Stomach (tissue), 4 donors: ENCODE results near the gene GPC2.

Source experiments
- POLR2A ChIP-seq, 4 donors: fragments of 450-650 bp; IDR thresholded peaks; one replicate each; pipeline ENCODE4 v1.6.1; 2016; ENCODE audit warnings: antibody characterized with exemption in 4 of 4, control low read depth in 2 of 4, mild to moderate bottlenecking in 1 of 4, moderate library complexity in 1 of 4
- POLR2AphosphoS5 ChIP-seq, 3 donors: sonication (generic); formaldehyde crosslinking; IDR thresholded peaks; one replicate each; pipeline ENCODE4 v1.6.1; 2016; ENCODE audit warnings: antibody characterized with exemption in 3 of 3
- TF ChIP-seq, protein P1 (sequence below), 7 experiments: fragments of 450-650 bp in 4 of 7; fragments of 200-600 bp in 3 of 7; sonication (generic) in 3 of 7; IDR thresholded peaks; one replicate each; pipeline ENCODE4 v1.5.1; 2016 to 2019; ENCODE audit warnings: antibody characterized with exemption in 7 of 7, control low read depth in 2 of 7, mild to moderate bottlenecking in 1 of 7

DNA sequence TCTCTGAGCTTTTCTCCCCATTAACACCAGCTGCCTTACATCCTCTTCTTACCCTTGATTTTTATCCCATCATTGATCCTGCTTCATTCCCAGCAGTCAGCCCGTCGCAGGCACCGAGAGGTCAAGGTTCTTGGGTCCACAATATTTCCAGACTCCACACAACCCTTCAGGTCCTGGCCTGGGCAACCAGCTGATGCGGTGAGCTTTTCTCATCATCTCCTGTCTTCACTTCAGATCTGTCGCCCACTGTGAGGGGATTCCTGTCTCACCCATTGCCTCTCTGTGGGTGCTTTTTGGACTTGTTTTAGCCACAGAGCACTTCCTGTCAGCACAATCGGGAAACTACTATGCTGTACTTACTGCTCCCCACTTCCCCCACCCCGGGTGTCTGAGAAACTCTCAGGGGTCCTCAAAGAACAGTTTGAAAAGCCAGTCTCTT lies 34.2 kb upstream of the GPC2 start:
- TF ChIP-seq, protein P1, sequence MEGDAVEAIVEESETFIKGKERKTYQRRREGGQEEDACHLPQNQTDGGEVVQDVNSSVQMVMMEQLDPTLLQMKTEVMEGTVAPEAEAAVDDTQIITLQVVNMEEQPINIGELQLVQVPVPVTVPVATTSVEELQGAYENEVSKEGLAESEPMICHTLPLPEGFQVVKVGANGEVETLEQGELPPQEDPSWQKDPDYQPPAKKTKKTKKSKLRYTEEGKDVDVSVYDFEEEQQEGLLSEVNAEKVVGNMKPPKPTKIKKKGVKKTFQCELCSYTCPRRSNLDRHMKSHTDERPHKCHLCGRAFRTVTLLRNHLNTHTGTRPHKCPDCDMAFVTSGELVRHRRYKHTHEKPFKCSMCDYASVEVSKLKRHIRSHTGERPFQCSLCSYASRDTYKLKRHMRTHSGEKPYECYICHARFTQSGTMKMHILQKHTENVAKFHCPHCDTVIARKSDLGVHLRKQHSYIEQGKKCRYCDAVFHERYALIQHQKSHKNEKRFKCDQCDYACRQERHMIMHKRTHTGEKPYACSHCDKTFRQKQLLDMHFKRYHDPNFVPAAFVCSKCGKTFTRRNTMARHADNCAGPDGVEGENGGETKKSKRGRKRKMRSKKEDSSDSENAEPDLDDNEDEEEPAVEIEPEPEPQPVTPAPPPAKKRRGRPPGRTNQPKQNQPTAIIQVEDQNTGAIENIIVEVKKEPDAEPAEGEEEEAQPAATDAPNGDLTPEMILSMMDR (IDR thresholded peaks at IDR 0.05): no peak
- TF ChIP-seq POLR2A (IDR thresholded peaks at IDR 0.05) (no peak), POLR2AphosphoS5 (IDR thresholded peaks at IDR 0.05) (no peak)
